ENCODE measurements around the gene FRMD4A.
"Not testable (repeated sequence)": the region's sequence is repeated elsewhere in the genome, so short reads cannot be mapped to it uniquely, and the experiment has no call there.

The FRMD4A gene

DNA sequence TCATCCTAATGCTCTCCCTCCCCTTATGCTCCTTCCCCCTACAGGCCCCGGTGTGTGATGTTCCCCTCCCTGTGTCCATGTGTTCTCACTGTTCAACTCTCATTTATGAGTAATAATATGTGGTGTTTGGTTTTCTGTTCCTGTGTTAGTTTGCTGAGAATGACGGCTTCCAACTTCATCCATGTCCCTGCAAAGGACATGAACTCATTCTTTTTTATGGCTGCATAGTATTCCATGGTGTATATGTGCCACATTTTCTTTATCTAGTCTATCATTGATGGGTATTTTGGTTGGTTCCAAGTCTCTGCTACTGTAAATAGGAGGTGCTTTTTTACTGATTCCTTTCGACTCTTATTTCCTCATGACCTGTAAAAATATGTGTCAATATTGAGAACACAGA, 92.1 kb downstream of the FRMD4A start:
- FAIRE-seq = not testable (repeated sequence)

DNA sequence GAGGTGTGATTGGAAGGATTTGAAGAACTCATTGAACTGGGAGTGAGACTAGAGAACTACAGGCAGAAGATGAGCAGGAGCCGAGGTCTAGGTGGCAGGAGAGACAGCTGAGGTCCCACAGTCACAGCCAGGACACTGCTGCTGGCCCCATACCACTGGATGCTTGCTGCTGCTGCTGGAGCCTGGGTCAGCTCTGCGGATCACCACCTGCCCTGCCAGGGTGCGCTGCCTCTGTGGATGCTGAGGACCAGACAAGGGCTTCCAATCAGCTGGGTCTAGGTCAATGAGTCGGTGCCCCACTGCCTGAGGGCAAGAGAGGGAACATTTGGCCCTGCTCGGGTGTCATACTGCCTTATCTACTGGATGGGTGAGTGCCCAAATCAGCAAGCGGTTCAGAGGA, 94.4 kb downstream of the FRMD4A start:
- FAIRE-seq = no peak

DNA sequence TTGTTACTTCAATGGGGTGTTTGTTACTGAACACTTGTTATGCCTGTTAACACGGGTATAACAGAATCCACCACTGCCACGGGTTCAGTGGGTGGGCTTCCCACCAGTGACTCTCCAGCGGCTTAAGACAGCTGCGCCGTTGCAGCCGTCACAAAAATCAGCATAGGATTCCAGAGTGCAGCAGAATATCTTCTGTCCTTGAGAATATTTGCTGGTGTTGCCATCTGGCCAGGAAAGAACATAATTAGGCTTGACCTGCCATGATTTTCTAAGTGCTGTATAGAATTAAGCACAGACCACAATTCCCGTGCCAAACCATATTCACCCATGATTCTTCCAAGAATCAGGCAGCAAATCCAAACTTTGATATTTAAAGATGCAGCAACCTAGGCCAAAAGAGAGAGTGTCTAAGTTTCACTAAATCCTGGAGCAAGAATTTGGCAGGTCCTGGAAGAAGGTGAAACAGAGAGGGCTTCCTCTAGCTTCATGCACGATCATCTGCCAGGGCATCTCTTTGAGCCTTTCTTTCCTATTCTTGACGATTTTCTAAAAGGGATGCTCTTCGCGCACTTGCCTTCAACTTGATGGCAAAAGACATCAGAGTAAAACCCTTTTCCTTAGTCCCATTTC, 95.0 kb downstream of the FRMD4A start:
- no peak for FAIRE-seq

DNA sequence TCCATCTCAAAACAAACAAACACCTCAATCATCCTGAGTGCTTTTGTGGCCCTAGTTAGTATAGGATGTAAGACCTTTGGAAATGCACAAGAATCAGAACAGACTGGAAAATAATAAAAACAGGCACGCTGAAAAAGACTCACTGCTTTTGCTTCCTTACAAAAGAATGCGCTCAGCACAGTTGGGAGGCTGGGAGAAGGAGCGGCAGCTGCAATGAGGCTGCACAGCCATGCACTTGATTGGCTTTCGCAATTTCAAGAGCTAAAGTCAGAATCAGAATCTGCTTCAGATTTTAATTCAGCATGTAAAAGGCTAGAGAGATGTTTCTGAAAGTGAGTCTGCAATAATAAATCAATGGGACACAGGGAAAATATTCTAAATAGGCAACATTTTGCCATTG, 97.2 kb downstream of the FRMD4A start:
- no peak for FAIRE-seq

DNA sequence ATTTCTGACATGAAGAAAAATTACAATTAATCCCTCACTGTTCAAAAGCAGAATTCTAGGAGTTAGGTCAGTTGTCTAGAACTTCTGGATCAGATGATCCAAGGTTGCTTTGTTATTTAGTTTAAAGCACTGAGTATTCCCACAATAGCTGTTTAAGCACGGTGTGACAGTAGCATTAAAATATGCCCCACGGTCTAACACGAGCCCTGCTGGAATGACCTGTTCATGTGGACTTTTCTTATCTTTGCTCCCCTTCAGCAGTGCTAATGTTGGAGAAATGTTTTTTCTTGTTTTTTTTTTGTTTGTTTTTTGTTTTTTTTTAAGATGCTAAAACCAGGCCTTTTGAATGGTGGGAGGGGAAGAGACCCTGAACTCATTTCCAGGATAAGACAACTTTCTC, 101.9 kb downstream of the FRMD4A start:
- FAIRE-seq = not testable (repeated sequence)

DNA sequence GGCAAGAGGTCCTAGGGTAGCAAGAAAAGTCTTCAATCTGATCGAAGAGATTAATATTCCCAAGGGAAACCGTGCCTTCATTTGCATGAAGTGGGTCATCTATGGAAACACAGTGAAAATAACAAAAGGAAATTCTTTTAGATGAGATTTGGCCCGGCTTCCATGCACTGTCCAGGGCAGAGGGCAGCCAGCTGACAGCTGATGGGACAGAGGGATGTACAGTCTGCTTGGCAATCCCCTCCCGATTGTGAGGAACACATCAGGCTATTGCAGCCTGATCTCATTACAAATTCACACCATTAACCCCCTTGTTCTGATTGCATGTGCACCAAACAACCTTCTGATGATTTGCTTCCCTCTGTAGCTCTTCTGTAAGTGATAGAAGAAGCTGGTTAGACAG, 105.3 kb downstream of the FRMD4A start:
- FAIRE-seq = no peak

DNA sequence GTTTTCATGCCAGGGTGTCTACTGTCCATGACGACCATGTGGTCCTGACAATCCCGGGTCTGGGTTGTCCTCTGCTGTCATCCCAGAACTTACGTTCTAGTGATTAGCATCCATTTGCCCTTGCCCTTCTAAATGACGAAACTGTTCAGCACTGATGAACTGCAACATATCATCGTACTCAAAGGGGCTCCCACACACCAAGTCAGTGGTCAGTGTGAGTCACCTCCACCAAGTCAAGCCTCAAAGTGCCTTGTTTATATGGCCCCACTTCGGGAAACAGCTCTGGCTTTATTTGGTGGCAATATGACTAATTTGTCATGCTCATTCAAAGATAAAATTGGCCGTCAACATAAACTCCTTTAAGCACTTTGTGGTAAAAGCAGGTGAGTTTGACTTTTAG, 110.7 kb downstream of the FRMD4A start:
- FAIRE-seq = no peak

DNA sequence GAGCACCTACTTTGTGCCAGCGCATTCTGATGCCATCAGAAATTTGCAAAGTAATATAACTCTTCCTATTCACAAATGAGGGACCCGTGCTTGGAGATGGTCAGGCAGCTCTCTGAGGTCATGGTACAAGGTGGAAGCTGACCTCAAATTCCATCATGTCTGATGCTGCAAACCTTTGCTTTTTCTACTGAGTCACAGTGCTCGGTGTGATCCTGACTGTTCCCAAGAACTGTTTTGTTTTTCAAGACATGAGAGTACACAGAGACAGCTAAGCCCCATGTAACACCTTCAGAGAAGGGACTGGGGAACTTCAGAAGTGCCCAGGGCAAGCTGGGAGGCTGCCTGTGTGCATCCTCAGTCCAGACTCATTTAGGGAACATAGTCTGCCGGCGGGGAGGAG, 111.3 kb downstream of the FRMD4A start:
- no peak for FAIRE-seq

DNA sequence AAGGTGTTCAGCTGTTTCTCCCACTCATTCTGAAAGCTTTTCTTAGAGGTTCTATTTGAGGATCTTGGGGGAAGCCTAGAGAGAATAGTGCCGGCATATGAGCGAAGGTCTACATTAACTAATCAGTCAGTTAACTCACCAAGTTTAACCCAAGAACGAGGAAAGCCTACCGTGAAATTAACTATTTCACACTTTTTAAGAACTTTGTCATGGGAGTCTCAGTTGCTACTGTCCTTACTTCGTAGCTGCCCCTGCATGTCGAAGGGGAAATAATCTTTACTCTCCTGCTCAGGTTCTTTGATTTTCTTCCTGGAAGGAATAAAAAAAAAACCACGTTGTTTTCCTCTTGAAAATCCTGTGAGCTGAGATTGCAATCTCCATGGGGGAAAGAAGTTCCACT, 115.1 kb downstream of the FRMD4A start:
- FAIRE-seq = no peak

DNA sequence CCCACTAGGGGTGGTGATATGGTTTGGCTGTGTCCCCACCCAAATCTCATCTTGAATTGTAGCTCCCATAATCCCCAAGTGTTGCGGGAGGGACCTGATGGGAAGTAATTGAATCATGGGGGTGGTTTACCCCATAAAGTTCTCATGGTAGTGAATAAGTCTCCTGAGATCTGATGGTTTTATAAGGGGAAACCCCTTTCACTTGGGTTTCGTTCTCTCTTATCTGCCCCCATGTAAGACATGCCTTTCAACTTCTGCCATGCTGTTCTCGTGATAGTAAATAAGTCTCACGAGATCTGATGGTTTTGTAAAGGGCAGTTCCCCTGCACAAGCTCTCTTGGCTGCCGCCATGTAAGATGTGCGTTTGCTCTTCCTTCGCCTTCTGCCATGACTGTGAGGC, 117.0 kb downstream of the FRMD4A start:
- not testable (repeated sequence) for FAIRE-seq

DNA sequence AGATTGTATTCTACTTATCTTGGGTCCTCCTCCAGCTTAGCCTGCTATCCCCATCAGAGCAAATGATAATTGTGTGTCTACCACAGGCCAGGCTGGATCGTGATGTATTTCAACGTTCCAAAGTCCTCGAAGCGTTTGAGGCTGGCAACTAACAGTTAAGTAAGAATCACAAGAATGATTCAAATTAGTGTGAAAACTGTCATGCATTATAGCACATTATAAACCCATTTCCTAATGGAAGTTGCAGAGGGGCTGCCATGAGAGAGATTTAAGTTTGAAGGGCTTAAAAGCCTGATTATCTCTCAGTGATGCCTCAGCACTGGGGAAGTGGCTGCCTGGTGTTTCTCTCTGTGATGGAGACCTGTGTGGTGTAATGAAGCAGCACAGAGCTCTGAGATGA, 119.1 kb downstream of the FRMD4A start:
- FAIRE-seq = no peak

DNA sequence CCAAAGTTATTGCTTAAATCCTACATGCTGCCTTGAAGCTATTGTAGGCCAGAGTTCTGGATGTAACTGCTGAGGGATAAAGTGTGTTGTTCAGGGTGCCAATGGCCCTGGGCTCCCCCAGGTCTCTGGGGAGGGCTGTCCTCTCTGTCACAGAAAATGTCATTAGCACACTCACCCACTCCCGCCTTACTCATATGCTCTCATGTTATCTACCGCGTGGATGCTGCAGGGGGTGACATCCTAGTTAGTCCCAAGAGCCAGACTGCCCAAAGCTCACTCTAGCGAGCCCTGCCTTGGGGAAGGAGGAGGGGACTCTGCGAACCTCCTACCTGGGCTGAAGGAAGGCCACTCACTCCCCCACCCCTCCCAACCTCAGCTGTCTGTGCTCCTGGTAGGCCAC, 122.5 kb downstream of the FRMD4A start:
- FAIRE-seq = no peak

DNA sequence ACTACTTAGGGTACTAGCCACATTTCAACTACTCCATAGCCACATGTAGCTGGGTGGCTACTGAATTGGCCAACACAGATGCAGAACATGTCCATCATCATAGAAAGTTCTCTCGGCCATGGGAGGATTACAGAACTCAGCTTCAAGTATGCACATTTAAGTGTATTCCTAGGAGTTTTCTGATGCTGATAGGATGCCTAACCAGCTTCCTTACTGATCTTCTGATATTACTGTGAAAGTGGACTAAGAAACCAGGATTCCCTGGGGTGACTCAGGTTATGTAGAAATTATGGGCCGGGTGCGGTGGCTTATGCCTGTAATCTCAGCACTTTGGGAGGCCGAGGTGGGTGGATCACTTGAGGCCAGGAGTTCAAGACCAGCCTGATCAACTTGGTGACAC, 125.5 kb downstream of the FRMD4A start:
- FAIRE-seq = no peak

DNA sequence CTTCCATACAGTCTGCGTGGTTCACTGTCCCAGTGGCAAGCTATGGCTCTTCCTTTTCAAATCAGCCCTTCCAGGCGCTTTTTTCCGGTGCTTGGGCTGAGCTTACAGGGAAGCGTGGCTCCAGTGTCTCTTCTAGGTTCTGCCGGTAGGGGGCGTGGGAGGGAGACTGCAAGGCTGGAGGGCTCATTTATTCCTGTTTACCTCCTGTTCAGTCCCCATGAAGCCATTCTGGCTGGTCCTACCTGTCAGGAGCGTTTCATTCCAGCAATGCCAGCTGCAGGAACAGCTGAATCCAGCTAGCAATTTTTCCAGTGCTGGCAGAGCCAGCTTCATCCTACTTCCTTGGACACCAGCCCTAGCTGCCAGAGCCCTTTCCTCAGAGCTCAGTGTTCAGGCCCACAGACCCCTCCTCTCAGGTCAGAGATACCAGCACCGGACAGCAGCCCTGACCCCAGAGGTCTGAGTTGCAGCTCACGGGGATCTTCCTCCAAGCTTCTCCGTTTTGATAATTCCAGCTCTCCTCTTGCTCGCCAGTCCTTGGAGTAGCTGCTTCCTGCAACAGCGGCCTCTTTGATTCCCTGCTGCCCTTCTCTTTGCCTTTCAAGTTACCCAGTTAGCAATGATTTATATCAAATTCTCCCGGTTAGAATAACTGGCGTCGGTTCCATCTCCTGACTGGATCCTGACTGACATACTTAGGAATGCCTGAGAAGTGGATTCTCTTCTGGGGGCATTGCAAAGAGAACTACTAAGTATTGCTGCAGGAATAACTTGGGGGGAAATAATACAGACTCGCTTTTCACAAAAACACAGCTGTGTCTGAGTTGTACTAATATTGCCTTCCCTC, 129.8 kb downstream of the FRMD4A start:
- no peak for FAIRE-seq

DNA sequence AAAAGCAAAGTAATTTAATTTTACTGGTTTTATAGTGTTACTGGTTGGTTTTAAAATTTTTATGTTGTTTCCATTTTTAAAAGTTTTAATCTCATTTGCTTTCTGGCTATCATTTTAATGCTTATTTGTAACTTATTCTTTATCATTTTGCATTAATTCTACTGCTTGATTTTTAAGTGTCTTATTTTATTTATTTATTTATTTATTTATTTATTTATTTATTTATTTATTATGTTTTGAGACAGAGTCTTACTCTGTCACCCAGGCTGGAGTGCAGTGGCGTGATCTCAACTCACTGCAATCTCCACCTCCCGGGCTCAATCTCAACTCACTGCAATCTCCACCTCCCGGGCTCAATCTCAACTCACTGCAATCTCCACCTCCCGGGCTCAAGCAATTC, 131.6 kb downstream of the FRMD4A start:
- not testable (repeated sequence) for FAIRE-seq

DNA sequence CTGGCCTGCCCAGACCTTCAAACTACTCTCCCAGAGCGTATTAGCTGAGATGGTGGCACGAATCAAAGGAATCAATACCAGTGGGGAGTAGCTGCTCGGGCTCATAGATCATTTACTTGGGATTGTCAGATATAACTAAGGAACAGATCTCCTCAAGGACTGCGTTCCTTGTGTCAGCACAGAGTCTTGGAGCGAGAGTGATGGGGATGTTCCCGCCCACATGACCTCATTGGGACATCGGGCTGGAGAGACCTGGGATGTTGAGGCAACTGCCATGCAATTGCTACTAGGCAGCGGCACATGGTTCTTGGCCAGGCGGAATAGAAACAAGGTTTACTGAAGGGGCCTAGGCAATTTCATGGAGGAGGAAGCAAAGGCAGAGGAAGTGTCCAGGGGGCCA, 132.6 kb downstream of the FRMD4A start:
- FAIRE-seq = no peak

DNA sequence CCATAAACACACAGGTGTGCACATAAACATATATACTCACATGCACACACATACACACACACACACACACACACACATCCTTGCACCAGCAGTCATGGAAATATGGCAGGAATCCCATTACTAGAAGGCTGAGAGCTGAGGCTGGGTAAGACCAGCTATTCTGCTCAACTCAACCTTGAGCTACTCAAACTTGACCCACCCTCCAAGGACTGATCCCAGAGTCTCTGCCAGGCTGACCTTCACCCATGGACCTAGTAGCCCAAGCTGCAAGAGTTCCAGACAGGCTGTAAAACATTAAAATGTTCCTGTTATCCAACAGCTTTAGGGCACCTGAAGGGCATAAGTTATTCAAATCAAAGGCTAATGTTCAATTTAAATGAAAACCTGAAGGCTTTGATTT, 134.6 kb downstream of the FRMD4A start:
- FAIRE-seq = no peak

DNA sequence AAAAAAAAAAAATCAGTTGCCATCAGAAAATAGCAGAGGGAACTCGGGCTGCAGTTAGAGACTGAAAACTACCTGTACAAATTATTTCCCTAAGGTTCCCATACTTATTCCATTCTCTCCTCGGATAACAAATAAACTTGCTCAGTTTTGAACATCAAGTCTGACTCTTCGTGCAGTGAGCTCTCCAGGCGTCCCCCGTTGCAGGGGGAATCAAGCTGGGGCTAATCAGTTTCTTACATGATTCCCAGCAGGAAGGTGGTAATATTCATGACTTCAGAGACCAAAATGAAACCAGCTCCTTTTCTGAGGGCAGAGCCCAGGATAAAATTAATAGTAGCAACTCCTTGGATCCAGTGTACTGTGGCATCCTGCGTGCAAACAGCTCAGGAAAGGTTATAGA, 135.3 kb downstream of the FRMD4A start:
- no peak for FAIRE-seq

DNA sequence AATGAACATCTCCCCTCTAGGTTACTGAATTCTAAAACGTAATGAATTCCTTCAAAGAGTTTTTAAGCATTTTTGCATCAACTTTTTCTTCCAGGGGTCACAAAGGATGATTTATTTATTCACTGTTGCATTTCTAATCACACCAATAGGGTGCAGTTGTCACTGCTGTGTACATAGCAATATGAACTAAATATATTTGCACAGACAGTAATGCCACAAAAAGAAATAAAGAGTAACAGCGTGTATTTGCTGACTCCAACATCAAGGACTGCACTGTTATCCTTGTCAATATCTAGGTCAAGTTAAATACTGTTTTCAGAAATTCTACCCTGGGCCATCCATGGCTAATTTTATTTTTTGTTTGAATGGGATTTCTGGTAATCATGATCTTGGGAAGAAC, 138.0 kb downstream of the FRMD4A start:
- no peak for FAIRE-seq

DNA sequence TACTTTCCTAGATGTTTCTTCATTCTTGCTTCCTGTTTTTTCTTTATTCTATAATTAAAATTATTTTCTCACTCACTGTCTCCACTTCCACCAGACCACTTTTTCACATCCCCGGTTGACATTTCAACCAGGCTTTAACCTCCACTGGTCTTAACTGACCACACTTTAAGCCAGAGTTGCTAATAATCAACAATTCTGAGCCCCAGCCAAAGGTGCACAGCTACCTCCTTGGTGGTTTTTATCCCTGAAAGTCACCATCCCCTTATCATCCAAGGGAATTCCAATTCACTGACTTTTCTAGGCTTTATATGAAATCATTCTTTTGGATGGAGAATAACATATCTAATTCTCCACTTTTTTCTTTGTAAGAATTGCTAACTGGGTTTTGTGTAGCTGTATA, 138.9 kb downstream of the FRMD4A start:
- FAIRE-seq = no peak

DNA sequence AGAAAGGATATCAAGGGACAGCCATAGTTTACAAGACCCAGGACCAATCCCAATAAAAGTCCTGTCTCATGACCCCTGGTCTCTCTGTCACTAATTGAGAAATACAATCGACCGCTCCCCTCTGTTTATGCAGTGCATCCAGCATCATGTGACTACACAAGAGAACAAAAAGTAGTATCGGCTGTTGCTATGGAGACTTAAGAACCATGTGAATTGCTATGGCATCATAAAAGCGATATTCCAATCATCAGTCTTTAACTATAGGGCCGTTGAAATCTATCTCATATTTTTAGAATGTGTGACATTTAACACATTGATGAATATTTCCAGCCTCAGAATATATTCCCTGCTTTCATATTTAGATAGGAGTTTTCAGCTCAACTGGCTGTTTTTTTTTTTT, 139.3 kb downstream of the FRMD4A start:
- FAIRE-seq = no peak

DNA sequence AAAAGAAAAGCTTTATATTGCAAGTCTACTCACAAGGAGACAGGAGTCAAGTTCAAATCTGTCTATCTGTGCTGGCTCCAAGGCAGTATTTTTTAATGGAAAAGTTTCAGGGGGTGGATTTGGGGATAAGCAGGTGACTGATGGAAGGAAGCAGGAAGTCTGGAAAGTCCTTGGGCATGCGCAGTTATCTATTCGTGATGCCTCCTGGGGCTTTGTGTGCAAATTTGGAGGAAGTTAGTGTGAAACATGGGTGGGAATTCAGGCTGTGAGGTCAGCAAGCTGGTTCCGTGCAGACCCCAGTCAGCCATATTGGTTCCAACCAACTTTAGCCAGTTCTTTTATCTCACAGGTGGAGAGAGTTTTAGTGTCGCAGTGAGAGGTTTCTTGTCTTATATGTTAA, 140.0 kb downstream of the FRMD4A start:
- FAIRE-seq = no peak

DNA sequence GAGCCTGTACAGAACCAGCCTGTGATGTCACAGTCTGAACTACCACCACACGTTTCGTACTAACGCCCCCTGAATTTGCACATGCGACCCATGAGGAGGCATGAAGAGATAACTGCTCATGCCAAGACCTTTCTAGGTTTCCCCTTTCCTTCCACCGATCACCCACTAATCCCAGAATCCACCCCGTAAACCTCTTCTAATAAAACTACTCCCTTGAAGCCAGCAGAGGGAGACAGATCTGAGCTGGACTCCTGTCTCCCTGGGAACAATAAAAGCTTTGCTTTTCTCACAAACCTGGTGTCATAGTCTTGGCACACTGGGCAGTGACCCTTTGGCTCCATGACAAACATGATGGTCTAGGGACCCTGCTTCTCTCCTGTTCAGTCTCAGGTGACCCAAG, 144.5 kb downstream of the FRMD4A start:
- no peak for FAIRE-seq

DNA sequence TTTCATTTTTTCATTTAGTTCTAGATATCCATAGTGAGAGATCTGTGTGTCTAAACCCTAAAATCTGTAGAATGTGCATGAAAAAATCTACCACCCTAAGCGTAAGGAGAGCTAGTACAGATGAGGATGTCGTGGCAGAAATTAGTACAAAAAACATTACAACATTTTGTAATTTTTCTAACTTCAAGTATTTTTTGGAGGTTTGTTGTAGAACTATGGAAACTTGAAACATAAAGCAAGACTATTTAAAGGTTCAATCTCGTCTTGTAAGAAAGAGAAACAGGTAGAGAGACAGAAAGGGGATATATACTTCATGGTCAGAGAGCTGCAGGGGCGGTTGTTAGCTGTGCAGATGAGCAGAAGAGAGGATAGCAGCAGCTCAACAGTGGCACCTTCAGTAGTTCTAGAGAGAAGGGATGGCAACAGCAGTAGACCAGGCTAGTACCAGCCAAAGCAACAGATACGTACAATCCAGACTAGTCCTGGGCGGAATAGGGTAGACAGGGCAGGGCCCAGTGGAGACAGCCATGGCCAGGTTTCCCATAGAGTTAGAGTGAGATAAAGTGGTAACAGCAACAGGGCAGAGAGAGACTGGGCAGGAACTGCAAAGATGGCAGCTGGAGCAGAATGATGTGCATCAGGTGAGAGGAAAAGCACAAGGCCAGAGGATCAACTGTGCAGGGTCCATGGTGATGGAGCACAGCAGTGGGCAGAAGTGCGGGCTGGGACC, 145.2 kb downstream of the FRMD4A start:
- no peak for FAIRE-seq

All from endometrium (tissue), 2 donors.